Cerebellar cortex (tissue), 1 donor: ENCODE measurements around the gene LMNTD1.
"Not testable (repeated sequence)": the region's sequence is repeated elsewhere in the genome, so short reads cannot be mapped to it uniquely, and the experiment has no call there.

ENCODE experiments used
- DNase-seq: peaks from one replicate; pipeline ENCODE4 v3.0.0-alpha.2; 2015; ENCODE audit warnings: low spot score

Gene LMNTD1

DNA sequence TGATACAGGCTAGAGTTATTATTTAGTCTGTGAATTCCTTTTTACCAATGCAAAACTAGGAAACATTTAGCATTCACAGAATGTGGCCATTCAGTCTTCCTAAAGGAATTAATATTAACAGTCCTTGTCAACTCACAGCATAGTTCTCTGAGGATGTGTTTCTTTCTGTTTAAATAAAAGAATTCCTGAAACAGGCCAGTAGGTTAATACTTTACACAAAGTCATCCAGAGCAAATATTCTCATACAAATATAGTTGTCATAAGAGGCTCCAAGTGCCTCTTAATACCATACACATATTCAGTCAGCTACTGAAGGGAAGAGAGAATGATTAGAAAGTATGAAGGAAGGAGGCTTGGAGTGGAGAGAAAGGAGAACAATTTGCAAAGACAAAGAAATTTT is 120.1 kb downstream of the LMNTD1 start:
- DNase-seq: no peak

DNA sequence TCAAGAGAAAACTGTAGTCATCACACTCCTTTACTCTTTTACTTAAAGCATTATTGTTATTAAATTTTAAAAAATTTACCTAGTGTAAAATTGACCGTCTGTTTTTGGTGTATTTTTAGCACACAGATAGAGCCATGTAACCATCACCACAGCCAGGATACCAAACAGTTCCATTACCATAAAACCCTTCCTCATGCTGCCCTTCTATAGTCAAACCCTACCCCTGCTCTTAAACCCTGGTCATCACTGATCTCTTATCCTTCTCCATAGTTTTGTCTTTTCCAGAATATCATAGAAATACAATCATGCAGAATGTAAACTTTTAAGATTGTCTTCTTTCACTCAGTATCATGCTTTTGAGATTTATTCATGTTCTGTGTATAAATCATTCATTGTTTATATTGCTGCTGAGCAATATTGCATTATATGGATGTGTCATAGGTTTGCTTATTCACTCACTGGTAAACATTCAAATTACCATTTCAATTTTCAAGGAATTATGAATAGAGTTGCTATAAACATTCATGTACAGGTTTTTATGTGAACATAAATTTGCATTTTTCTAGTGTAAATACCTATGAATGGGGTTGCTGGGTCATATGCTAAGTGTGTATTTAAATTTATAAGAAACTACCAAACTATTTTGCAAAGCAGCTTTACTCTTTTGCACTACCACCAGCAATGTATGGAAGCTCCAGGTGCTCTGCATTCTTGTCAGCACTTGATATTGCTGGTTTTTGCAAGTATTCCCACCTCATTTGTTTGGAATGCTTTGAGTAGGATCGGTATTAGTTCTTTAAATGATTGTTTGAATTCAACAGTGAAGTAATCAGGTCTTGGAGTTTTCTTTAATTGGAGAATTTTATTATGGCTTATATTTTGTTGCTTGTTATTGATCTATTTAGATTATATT is 125.5 kb downstream of the LMNTD1 start:
- no peak for DNase-seq

DNA sequence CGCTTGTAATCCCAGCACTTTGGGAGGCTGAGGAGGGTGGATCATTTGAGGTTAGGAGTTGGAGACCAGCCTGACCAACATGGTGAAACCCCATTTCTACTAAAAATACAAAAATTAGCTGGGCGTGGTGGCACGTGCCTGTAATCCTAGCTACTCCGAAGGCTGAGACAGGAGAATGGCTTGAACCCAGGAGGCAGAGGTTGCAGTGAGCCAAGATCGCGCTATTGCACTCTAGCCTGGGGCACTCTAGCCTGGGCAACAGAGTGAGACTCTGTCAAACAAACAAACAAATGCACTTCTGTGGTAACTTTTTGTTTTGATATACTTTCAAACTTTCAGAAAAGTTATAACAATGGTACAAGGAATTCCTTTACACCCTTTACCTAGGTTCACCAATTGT is 126.3 kb downstream of the LMNTD1 start:
- not testable (repeated sequence) for DNase-seq
